Stimulated activated naive CD8-positive, alpha-beta T cell treated with anti-CD3 and anti-CD28 coated beads, Interleukin-15, Interleukin-2, amounts not matched to agents 100 U/mL and 50 U/mL, for 24 hours (primary cell): Measurements from ENCODE around the gene TTLL11.
"Not testable (repeated sequence)": the region's sequence is repeated elsewhere in the genome, so short reads cannot be mapped to it uniquely, and the experiment has no call there.

Source experiments
- ATAC-seq: fragments of 150-1000 bp; cut with Tn5 transposase; one replicate; pipeline ENCODE4 v1.10.0; 2021
- DNase-seq: peaks from one replicate; pipeline ENCODE4 v3.0.0; 2021

The TTLL11 gene

GRCh38 chr9:122004589-122004988, 88.5 kb downstream of the TTLL11 start:
- ATAC-seq (no peak), DNase-seq (no peak)

- ATAC-seq (no peak), DNase-seq (no peak)
These were observed 91.5 kb downstream of the TTLL11 start for GRCh38 chr9:122001491-122002201.

GRCh38 chr9:122000526-122000925, 92.6 kb downstream of the TTLL11 start:
- DNase-seq, ATAC-seq: not testable (repeated sequence)

- ATAC-seq (peak; percentile 40), DNase-seq (no peak)
These were observed 93.6 kb downstream of the TTLL11 start for GRCh38 chr9:121999556-121999955.

- DNase-seq = no peak
- no peak for ATAC-seq
These were observed 94.5 kb downstream of the TTLL11 start for GRCh38 chr9:121998513-121999049.

GRCh38 chr9:121997791-121998190, 95.3 kb downstream of the TTLL11 start:
- no peak for ATAC-seq
- DNase-seq = no peak

GRCh38 chr9:121996783-121997182, 96.3 kb downstream of the TTLL11 start:
- DNase-seq (no peak), ATAC-seq (no peak)

- no peak for DNase-seq
- no peak for ATAC-seq
These were observed 97.1 kb downstream of the TTLL11 start for GRCh38 chr9:121995997-121996396.

- DNase-seq (peak; percentile 28), ATAC-seq (peak; percentile 59)
These were observed 100.4 kb downstream of the TTLL11 start for GRCh38 chr9:121992571-121993212.

GRCh38 chr9:121991307-121991661, 101.8 kb downstream of the TTLL11 start:
- DNase-seq (no peak), ATAC-seq (no peak)

- ATAC-seq = no peak
These were observed 102.4 kb downstream of the TTLL11 start for GRCh38 chr9:121990600-121991306.

GRCh38 chr9:121989010-121989409, 104.1 kb downstream of the TTLL11 start:
- ATAC-seq (no peak), DNase-seq (no peak)

More at GRCh38 chr9:121990600-121991306, 102.4 kb downstream of the TTLL11 start:
- no peak for DNase-seq

- DNase-seq (no peak), ATAC-seq (no peak)
These were observed 105.8 kb downstream of the TTLL11 start for GRCh38 chr9:121987314-121987713.

- ATAC-seq = no peak
- DNase-seq = no peak
These were observed 107.2 kb downstream of the TTLL11 start for GRCh38 chr9:121985792-121986494.

GRCh38 chr9:121984726-121985402, 108.2 kb downstream of the TTLL11 start:
- no peak for ATAC-seq
- DNase-seq = no peak

- ATAC-seq (no peak), DNase-seq (no peak)
These were observed 109.4 kb downstream of the TTLL11 start for GRCh38 chr9:121983736-121984135.

GRCh38 chr9:121981118-121981883, 111.8 kb downstream of the TTLL11 start:
- DNase-seq = no peak
- ATAC-seq = no peak

- not testable (repeated sequence) for DNase-seq, ATAC-seq
These were observed 112.4 kb downstream of the TTLL11 start for GRCh38 chr9:121980665-121981064.

- DNase-seq = no peak
These were observed 113.4 kb downstream of the TTLL11 start for GRCh38 chr9:121979736-121980135.

GRCh38 chr9:121976751-121977150, 116.4 kb downstream of the TTLL11 start:
- ATAC-seq (no peak), DNase-seq (no peak)

More at GRCh38 chr9:121979736-121980135, 113.4 kb downstream of the TTLL11 start:
- ATAC-seq = no peak

GRCh38 chr9:121975801-121976277, 117.3 kb downstream of the TTLL11 start:
- no peak for ATAC-seq

More at GRCh38 chr9:121975801-121976277, 117.3 kb downstream of the TTLL11 start:
- DNase-seq = no peak
